ENCODE data around the gene SH3RF3.

The SH3RF3 gene

DNA sequence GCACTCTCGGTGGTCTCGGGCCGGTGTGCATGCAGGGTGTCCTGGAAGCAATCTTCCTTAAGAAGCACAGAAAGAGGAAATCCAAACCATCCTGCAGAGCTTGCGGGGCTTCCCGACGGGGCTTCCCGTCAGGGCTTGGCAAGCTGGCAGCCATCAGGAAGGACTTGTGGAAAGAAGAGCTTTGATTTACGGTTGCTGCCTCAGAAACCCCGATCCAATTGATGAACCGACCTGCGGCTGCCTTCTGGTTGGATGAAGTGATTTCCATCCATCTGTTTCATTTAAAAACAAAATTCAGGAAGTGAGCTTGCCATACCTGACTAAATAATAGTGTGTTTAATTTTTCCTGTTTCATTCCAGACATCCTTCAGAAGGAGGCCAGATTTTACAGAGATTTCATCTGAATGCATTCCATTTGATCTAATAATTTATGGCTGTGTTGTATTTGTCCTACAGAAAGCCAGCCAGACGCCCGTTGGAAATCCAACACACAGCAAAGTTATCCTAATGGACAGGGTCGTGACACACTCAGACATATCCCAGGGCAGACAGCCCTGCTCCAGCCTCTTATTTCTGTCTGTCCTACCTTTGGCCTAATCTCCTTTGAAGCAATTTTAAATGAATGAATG lies 343.4 kb downstream of the SH3RF3 start:
- no peak for DNase-seq
- no peak for TF ChIP-seq GATA1 (IDR thresholded peaks at IDR 0.05; ENCODE audit: low read depth, low read length)
- no peak for TF ChIP-seq POLR2A (IDR thresholded peaks at IDR 0.05; ENCODE audit: low read length)

DNA sequence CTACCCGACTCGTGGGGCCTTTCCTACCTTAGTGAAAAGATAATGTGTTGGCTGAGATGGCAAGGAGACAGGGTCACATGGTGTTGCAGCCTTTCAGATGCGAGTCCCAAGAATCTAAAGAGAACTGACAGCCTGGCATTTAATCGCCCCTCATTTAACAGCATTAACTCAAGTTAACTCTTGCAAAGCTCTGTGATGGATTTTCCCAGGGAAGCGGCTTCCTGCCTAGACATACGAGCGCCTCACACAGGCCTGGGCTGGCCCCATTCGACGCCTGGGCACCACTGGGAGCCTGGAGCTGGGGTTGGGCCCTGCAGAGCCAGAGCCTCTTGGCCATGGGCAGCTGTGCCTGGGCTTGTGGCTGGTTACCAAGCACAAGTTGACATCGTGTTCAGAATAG lies 344.0 kb downstream of the SH3RF3 start:
- TF ChIP-seq POLR2A (IDR thresholded peaks at IDR 0.05; ENCODE audit: low read length) (no peak), GATA1 (IDR thresholded peaks at IDR 0.05; ENCODE audit: low read depth, low read length) (no peak)

DNA sequence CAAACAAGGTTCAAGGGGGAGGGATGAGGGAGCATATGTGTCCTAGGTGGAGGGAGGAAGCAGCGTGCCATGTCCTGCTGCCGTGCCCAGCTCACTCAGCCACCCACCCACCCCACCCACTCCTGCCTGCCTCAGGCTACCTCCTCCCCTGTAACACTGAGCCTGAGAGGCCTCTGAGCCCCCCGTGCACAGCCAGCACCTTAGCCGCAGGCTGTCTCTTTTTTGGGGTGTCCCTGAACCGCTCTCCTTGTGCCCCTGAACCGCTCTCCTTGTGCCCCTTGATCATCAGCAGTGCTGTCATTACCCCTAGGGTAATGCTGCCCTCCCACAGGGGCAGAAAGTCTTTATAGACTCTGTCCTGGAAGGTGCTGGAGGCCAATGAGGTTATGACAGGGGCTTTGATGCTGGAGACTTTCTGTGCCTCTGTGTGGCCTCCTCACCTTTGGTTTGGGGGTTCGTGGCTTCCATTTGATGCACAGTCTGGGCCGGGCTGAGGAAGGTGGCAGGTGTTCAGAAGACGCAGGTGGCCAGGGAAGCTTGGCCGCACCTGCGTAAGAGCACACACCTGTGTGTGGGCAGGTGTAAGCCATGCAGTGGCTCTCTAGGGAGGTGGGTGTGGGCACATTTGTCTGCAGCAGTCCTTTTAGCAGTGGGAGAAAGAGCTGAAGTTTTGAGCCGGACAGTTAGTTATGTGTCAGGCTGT lies 344.8 kb downstream of the SH3RF3 start:
- DNase-seq = no peak
- TF ChIP-seq GATA1 (IDR thresholded peaks at IDR 0.05; ENCODE audit: low read depth, low read length) (no peak), POLR2A (IDR thresholded peaks at IDR 0.05; ENCODE audit: low read length) (no peak)

More for the DNA sequence above, 344.0 kb downstream of the SH3RF3 start:
- no peak for DNase-seq

DNA sequence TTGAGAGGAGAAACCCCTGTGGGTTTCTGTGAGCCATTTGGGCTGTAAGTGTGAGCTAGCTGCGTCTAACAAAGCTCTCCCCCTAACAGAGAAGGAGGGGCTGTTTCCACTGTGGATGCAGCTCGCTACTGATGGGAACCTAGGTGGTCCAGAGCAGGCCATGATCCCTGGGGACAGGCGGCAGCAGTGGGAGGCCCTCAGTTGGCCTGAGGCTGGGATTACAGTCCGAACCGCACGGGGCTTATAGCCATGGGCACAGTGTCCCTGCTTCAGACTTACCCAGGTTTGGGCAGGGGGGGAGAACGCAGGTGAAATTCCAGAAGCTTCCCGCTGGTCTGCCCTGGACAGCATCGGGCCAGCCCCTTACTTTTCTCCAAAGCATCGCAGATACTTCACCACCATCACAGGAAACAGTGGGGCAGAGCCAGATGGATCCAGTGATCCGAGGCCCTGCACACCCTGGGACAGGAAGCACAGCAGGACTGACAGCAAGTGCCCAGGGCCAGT lies 345.4 kb downstream of the SH3RF3 start:
- TF ChIP-seq GATA1 (IDR thresholded peaks at IDR 0.05; ENCODE audit: low read depth, low read length) (no peak), POLR2A (IDR thresholded peaks at IDR 0.05; ENCODE audit: low read length) (no peak)
- no peak for DNase-seq

DNA sequence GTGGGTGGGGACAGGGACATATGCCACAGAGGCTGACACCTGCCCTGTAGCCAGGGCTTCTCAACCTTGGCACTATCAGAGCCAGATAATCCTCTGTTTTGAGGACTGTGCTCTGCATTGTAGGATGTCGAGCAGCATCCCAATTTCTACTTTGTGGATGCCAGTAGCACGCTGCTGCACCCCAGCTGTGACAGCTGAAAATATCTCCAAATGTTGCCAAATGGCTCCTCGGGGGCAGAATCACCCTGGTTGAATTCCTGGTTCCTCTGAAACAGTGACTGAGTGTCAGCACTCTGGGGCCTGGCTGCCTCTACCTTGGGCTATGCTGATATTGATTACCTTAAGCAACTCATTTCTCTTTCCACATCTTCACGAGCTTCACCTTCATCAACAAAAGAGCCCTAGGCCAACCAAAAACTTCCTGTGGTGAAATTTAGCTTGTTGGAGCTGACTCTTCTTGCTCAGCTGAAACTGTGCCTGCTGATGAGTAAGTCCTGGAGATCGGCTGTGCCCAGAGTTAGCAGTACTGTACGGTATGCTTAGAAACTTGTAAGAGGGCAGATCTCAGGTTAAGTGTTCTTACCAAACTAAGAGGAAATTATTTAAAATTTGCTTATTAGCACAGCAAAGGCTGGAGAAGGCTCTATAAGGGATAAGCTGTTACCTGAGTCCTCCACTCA lies 346.7 kb downstream of the SH3RF3 start:
- no peak for TF ChIP-seq GATA1 (IDR thresholded peaks at IDR 0.05; ENCODE audit: low read depth, low read length)
- TF ChIP-seq POLR2A (IDR thresholded peaks at IDR 0.05; ENCODE audit: low read length) = no peak
- DNase-seq = no peak

DNA sequence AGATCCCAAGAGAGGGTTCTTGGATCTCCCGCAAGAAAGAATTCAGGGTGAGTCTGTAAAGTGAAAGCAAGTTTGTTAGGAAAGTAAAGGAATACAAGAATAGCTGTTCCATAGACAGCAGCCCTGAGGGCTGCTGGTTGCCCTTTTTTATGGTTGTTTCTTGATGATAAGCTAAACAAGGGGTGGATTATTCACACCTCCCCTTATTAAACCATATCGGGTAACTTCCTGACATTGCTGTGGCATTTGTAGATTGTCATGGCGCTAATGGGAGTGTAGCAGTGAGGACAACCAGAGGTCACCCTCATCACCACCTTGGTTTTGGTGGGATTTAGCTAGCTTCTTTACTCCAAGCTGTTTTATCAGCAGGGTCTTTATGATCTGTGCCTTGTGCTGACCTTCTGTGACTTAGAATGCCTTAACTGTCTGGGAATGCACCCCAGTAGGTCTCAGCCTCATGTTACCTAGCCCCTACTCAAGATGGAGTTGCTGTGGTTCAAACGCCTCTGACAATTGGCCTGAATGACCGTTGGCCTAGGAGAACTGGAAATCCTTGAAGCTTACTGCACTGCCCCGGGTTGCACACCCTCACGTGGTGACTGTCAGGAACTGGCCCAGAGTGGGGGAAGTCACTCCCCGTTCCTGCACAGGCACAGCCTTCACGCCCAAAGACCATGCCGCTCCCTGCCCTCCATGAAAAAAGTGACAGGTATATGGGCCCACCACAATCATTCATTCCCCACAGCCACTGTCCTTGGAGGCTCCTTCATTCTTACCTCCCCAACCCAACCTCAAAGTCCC lies 347.8 kb downstream of the SH3RF3 start:
- no peak for TF ChIP-seq GATA1 (IDR thresholded peaks at IDR 0.05; ENCODE audit: low read depth, low read length)
- no peak for TF ChIP-seq POLR2A (IDR thresholded peaks at IDR 0.05; ENCODE audit: low read length)
- DNase-seq = no peak

DNA sequence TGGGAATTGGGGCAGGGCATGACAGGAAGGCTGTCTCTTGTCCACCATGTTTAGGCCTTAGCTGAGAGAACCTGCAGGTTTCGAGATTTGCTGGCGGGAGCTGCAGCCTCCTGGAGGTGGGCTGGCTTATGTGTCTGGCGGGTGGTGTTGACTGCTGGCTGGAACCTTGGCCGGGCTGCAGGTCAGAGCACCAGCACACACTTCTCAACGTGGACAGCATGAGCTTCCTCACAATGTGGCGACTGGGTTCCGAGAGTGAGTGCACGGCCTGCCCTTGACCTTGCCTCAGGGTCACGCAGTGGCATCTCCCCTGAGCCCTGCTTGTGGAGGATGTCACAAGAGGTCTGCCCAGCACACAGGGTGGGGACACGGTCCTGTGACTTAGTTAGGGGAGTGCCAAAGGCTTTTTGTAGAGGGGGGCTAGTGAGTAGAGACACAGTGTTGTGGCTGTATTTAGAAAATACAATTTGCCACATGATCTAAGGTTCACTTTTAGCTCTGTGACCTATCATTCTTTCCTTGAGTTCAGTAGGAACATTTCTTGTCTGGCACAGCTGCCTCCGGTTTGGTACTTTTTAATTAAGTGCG lies 350.0 kb downstream of the SH3RF3 start:
- DNase-seq = no peak
- no peak for TF ChIP-seq POLR2A (IDR thresholded peaks at IDR 0.05; ENCODE audit: low read length)
- no peak for TF ChIP-seq GATA1 (IDR thresholded peaks at IDR 0.05; ENCODE audit: low read depth, low read length)

DNA sequence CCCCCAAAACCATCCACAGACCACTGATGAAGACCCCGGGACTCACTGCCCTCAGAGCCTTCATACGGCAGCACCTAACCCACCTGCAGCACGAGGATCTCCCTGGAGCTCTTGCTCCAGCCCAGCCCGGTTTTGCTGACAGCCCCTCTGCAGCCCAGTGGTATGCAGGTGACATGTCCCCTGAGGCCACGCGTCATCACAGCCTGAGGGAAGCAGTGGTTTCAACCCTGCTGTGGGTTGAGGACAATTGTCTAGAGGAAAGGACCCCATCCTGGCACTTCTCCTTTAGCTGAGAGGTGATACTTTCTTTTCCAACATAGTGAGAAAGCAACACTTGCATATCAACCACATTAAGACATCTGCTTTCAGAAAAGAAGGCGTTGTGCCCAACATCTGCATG lies 350.8 kb downstream of the SH3RF3 start:
- DNase-seq = no peak

DNA sequence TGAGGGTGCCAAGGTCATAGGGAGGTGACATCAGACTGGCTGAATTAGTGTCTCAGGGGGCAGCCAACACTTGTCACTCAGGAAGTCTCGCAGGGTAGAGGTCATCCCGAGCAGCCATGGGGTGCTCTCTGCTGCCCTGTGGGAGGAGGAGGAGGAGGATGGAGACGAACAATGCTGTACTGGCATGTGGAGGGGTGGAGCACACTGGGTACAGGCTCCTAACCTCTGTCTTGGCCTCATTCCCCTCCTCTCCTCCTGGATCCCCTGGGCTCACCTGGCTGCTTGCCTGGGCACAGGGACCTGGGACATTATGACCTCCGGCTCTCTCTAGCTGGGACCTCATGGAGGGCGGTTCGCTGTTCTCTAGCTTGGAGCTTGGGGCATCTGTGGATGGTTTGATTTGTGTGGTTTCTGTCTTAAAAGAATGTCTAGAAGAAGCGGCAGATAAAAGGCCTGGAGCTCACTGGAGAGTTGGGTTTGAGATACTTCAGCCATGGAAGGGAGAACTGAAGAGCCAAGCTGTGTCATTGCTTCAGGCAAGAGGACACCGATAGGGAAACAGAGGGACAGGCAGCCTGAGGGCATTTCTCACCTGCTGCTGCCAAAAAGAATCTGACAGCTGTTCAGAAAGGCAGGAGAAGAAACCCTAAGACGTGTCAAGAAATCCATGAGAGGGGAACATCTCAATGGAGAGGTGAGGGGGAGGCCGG lies 351.6 kb downstream of the SH3RF3 start:
- DNase-seq = no peak
- TF ChIP-seq GATA1 (IDR thresholded peaks at IDR 0.05; ENCODE audit: low read depth, low read length) = no peak
- TF ChIP-seq POLR2A (IDR thresholded peaks at IDR 0.05; ENCODE audit: low read length) = no peak

More for the DNA sequence above, 350.8 kb downstream of the SH3RF3 start:
- TF ChIP-seq POLR2A (IDR thresholded peaks at IDR 0.05; ENCODE audit: low read length) (no peak), GATA1 (IDR thresholded peaks at IDR 0.05; ENCODE audit: low read depth, low read length) (no peak)

DNA sequence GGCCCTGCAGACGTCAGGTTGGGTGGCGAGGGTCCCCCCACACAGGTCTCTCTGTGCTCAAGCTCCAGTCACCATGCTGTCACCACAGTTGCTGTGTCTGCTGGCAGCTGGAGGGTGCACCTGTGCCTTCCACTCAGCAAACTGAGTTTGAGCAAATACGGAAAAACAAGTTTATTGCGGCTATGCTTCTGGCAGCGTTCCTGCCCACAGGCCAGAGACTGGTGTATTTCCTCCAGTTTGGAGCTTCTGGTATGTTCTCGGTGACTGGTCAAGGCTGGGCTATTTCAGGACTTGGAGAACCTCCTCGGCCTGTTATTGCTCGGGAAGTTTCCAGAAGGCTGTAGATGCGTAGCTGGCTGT lies 352.2 kb downstream of the SH3RF3 start:
- no peak for DNase-seq
- TF ChIP-seq POLR2A (IDR thresholded peaks at IDR 0.05; ENCODE audit: low read length) (no peak), GATA1 (IDR thresholded peaks at IDR 0.05; ENCODE audit: low read depth, low read length) (no peak)

DNA sequence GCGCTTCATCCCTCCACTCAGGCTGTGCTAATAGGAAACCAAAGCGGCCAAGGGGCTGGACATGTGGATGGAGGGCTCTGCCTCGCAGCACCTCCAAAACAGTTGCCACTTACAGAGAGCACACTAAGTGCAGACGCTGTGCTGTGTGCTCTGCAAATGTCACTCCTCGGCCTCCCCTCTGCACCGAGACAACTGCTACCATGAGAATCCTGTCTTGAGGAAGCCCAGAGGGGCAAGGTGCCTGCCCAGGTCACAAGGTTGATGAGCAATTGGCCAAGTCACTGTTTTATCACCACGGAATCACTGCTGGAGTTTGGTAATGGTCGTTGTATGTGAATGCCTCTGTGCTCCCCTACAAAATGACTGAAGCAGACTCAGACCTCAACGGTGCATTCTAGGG lies 352.6 kb downstream of the SH3RF3 start:
- no peak for DNase-seq
- no peak for TF ChIP-seq GATA1 (IDR thresholded peaks at IDR 0.05; ENCODE audit: low read depth, low read length)
- no peak for TF ChIP-seq POLR2A (IDR thresholded peaks at IDR 0.05; ENCODE audit: low read length)

DNA sequence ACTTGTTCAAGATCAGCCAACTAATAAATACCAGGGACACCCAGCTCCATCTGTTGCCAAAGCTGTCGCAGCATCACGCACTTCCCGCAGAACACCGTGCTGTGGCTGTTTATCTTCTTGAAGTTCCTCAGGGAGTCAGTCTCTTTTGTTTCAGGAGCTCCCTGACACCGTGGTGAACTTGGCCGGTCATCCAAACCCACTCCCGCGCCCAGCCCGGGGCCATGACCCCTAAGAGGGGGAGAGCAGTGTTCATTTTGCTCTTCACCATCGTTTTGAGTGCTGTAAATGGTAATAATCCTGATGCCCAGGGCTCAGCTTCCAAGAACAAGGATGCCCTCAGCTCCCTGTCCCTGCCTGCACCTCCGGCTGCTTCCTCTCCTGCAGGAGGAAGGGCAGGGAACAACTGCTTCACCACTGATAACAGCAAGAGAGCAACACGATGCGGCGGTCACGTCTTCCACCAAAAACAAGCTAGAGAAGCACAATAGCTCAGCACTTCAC lies 353.4 kb downstream of the SH3RF3 start:
- no peak for TF ChIP-seq GATA1 (IDR thresholded peaks at IDR 0.05; ENCODE audit: low read depth, low read length)
- TF ChIP-seq POLR2A (IDR thresholded peaks at IDR 0.05; ENCODE audit: low read length) = no peak
- no peak for DNase-seq
